HCT116 (cell line): Measurements from ENCODE around the gene DHX40. TPM values are rescaled to one million over a fixed set of nuclear protein-coding genes. Genes with fewer than 3 reads are reported as not detected.
A peak's percentile ranks its signal among the peaks of the same experiment; 100 is the strongest.

Source experiments
- ATAC-seq: fragments of 200-7000 bp; cut with Tn5 transposase; 2 replicates; pipeline ENCODE4 v1.9.1; 2020; ENCODE audit warnings: mild to moderate bottlenecking, moderate library complexity
- BruUV-seq: library from RNA; stranded (reverse); fragments of 400-500 nt; replicated peaks from 2 replicates; lab custom pipeline; 2021; lab: Mats Ljungman, UMichigan
- CTCF ChIA-PET: fragments of 300-600 bp; sonication (Branson Sonifier 250); formaldehyde crosslinking; loops from one replicate; lab custom pipeline; 2021; ENCODE audit warnings: antibody characterized with exemption; lab: Charles Lee
- POLR2A ChIA-PET: fragments of 300-600, 350-600 bp; sonication (Branson Sonifier 250); formaldehyde crosslinking; loops from one replicate; lab custom pipeline; 2021; ENCODE audit warnings: antibody characterized with exemption; lab: Charles Lee
- RAD21 ChIA-PET, 2 experiments: fragments of 300-600 bp; sonication (Branson Sonifier 250); formaldehyde crosslinking; loops; one replicate each; lab custom pipeline; 2023; ENCODE audit warnings: low total read pairs in 2 of 2; ENCODE audit not compliant: uncharacterized antibody in 2 of 2, unreplicated experiment in 2 of 2, low non-redundant PET in 1 of 2; lab: Charles Lee
- DNase-seq: peaks from one replicate; pipeline ENCODE4 v3.0.0-alpha.2; 2010; ENCODE audit warnings: low read depth, low spot score
- H2AFZ ChIP-seq: fragments of 200-600 bp; shearing (Covaris generic), sonication (generic); 2 replicates; pipeline ENCODE4 v1.6.1; 2017; ENCODE audit warnings: low read depth, mixed run types, mixed read lengths, antibody characterized with exemption, low read length; ENCODE audit not compliant: poor library complexity, severe bottlenecking
- H3K27ac ChIP-seq: 2 replicates; pipeline ENCODE4 v1.5.1; 2012; ENCODE audit warnings: low read depth, low read length
- H3K27me3 ChIP-seq: fragments of 200-600 bp; sonication (generic); 2 replicates; pipeline ENCODE4 v1.6.1; 2016; ENCODE audit warnings: mixed run types, low read length, mixed read lengths; ENCODE audit not compliant: insufficient read depth
- H3K36me3 ChIP-seq, 2 experiments: fragments of 200-500 bp in 1 of 2; fragments of 200-600 bp in 1 of 2; sonication (Bioruptor generic) in 1 of 2; sonication (generic) in 1 of 2; 2 replicates each; pipeline versions ENCODE4 v1.5.1 to v1.6.1; 2014 to 2016; ENCODE audit warnings: low read length in 2 of 2, inconsistent platforms in 1 of 2, mixed read lengths in 1 of 2, mixed run types in 1 of 2; ENCODE audit not compliant: insufficient read depth in 2 of 2, control insufficient read depth in 1 of 2
- H3K4me1 ChIP-seq, 2 experiments: fragments of 200-600 bp in 1 of 2; sonication (generic) in 1 of 2; 2 replicates each; pipeline versions ENCODE4 v1.5.1 to v1.6.1; 2012 to 2017; ENCODE audit warnings: low read length in 2 of 2, inconsistent platforms in 1 of 2, mild to moderate bottlenecking in 1 of 2, mixed read lengths in 1 of 2, mixed run types in 1 of 2, moderate library complexity in 1 of 2; ENCODE audit not compliant: insufficient read depth in 2 of 2, control insufficient read depth in 1 of 2
- H3K4me2 ChIP-seq: fragments of 200-600 bp; sonication (generic); 2 replicates; pipeline ENCODE4 v1.6.1; 2017; ENCODE audit warnings: mixed run types, low read length, mixed read lengths
- H3K4me3 ChIP-seq, 2 experiments: fragments of 200-600 bp in 1 of 2; sonication (generic) in 1 of 2; replicated peaks in 1 of 2; 2 replicates each; pipeline ENCODE4 v1.5.1; 2011 to 2016; ENCODE audit warnings: low read length in 2 of 2, control low read depth in 1 of 2, low read depth in 1 of 2, mild to moderate bottlenecking in 1 of 2, mixed read lengths in 1 of 2, mixed run types in 1 of 2
- H3K79me2 ChIP-seq: fragments of 200-600 bp; sonication (generic); 2 replicates; pipeline ENCODE4 v1.6.1; 2017; ENCODE audit warnings: mild to moderate bottlenecking, mixed run types, low read length, moderate library complexity, mixed read lengths; ENCODE audit not compliant: insufficient read depth
- H3K9ac ChIP-seq: fragments of 200-600 bp; sonication (generic); 2 replicates; pipeline ENCODE4 v1.6.1; 2016; ENCODE audit warnings: low read length, mixed read lengths
- H3K9me2 ChIP-seq: fragments of 200-600 bp; sonication (generic), shearing (Covaris generic); 2 replicates; pipeline ENCODE4 v1.6.1; 2017; ENCODE audit warnings: mixed run types, mild to moderate bottlenecking, moderate library complexity; ENCODE audit not compliant: insufficient read depth
- H3K9me3 ChIP-seq, 2 experiments: fragments of 200-500 bp in 1 of 2; fragments of 200-600 bp in 1 of 2; sonication (Bioruptor generic) in 1 of 2; sonication (generic) in 1 of 2; 2 replicates each; pipeline ENCODE4 v1.6.1; 2014 to 2017; ENCODE audit warnings: low read length in 2 of 2, mixed read lengths in 2 of 2, inconsistent platforms in 1 of 2, low read depth in 1 of 2, mild to moderate bottlenecking in 1 of 2, mixed run types in 1 of 2, moderate library complexity in 1 of 2; ENCODE audit not compliant: control insufficient read depth in 1 of 2, insufficient read depth in 1 of 2
- H4K20me1 ChIP-seq: fragments of 200-600 bp; sonication (generic), shearing (Covaris generic); 2 replicates; pipeline ENCODE4 v1.6.1; 2017; ENCODE audit warnings: mixed run types, mild to moderate bottlenecking, moderate library complexity; ENCODE audit not compliant: insufficient read depth
- ELF1 ChIP-seq: IDR thresholded peaks from 2 replicates; pipeline ENCODE4 v1.6.1; 2012; ENCODE audit warnings: low read depth, borderline replicate concordance
- EZH2phosphoT487 ChIP-seq: fragments of 200-600 bp; IDR thresholded peaks from 2 replicates; pipeline ENCODE4 v1.6.1; 2018; ENCODE audit warnings: antibody characterized with exemption, borderline replicate concordance
- POLR2AphosphoS5 ChIP-seq: IDR thresholded peaks from 2 replicates; pipeline ENCODE4 v1.6.1; 2011; ENCODE audit warnings: mild to moderate bottlenecking, low read depth, low read length, moderate library complexity
- YY1 ChIP-seq: IDR thresholded peaks from 2 replicates; pipeline ENCODE4 v1.6.1; 2011; ENCODE audit warnings: low read length, low read depth, moderate library complexity, mild to moderate bottlenecking; ENCODE audit not compliant: insufficient replicate concordance; ENCODE audit errors: extremely low read depth
- intact Hi-C: fragments of 100-400 bp; cut with micrococcal nuclease; formaldehyde crosslinking; loops from 2 replicates; pipeline ENCODE4 v1.10.0; 2022
- total RNA-seq: library from RNA; stranded (reverse); gene quantifications from one replicate; pipeline ENCODE4 v1.2.1, GENCODE V29; 2021; ENCODE audit not compliant: unreplicated experiment
- TF ChIP-seq, protein P1 (sequence below), 3 experiments: fragments of 200-600 bp in 1 of 3; sonication (generic) in 1 of 3; IDR thresholded peaks in 2 of 3; conservative IDR thresholded peaks in 1 of 3; 2 replicates each; pipeline ENCODE4 v1.5.1; 2012 to 2017; ENCODE audit warnings: low read depth in 2 of 3, low read length in 2 of 3, antibody characterized with exemption in 1 of 3, borderline replicate concordance in 1 of 3, control low read depth in 1 of 3, mild to moderate bottlenecking in 1 of 3, mixed read lengths in 1 of 3, mixed run types in 1 of 3, moderate library complexity in 1 of 3; ENCODE audit not compliant: insufficient read depth in 1 of 3
- TF ChIP-seq, protein P2 (sequence below): IDR thresholded peaks from 2 replicates; pipeline ENCODE4 v1.6.1; 2012

DHX40 gene
- total RNA-seq, 1 experiment from 2014 or later = 58.7 TPM

DNA sequence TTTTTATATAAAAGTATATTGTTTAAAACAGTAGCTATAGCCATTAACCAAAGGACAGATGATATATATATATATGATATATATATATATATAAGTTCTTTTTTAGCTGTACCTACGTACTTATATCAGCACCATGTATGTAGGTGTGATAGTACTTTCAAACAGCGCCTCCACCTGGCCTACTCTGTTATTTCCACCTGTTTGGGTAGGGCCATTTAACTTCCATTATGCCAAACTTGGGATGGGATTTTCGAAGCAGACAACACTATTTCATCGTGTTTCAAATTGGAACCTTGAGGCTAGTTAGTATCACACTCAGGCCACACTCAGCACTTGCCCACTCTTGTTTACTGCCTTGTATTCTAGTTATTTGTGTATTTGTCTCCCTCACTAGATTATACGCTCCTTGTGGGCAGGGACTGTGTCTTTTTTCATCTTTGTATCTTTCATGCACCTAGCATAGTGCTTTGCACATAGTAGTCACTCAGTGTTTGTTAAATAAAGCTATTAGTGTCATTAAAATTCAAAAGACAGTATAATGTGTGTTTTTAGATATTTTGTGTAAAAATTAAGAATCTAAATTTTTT is 42.5 kb downstream of the DHX40 start:
- no peaks in the 10 kb centered on the region for H3K9me2 ChIP-seq
- H2AFZ ChIP-seq = no peak overlapping the region
- no peak overlapping the region for H3K9ac ChIP-seq
- no peaks in the 10 kb centered on the region for H3K4me1 ChIP-seq
- no peak overlapping the region for H3K4me3 ChIP-seq
- H3K9me3 ChIP-seq = no peaks in the 10 kb centered on the region
- ATAC-seq (peak; percentile 50; the same call in 1 of the 2 replicates), DNase-seq (no peak)
- BruUV-seq = no TSS peak
- no peak overlapping the region for H3K4me2 ChIP-seq
- H3K79me2 ChIP-seq = no peaks in the 10 kb centered on the region
- H3K36me3 ChIP-seq = peaks cover 11 to 21% of the 10 kb centered on the region in 2 experiments
- H3K27ac ChIP-seq = no peak overlapping the region
- RAD21 ChIA-PET = no interaction called here
- TF ChIP-seq POLR2AphosphoS5 = no peak
- TF ChIP-seq, protein P1, sequence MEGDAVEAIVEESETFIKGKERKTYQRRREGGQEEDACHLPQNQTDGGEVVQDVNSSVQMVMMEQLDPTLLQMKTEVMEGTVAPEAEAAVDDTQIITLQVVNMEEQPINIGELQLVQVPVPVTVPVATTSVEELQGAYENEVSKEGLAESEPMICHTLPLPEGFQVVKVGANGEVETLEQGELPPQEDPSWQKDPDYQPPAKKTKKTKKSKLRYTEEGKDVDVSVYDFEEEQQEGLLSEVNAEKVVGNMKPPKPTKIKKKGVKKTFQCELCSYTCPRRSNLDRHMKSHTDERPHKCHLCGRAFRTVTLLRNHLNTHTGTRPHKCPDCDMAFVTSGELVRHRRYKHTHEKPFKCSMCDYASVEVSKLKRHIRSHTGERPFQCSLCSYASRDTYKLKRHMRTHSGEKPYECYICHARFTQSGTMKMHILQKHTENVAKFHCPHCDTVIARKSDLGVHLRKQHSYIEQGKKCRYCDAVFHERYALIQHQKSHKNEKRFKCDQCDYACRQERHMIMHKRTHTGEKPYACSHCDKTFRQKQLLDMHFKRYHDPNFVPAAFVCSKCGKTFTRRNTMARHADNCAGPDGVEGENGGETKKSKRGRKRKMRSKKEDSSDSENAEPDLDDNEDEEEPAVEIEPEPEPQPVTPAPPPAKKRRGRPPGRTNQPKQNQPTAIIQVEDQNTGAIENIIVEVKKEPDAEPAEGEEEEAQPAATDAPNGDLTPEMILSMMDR (IDR thresholded peaks at IDR 0.05 in 2 of 3, conservative IDR thresholded peaks at IDR 0.05 in 1 of 3; ENCODE audit: borderline replicate concordance in 1 of 3, insufficient read depth in 1 of 3, low read depth in 2 of 3, low read length in 2 of 3) = peak in 2 of 3 experiments; percentile 47 to 61; a peak in 4 of 6 replicates
- TF ChIP-seq EZH2phosphoT487 = no peak
- no peak for TF ChIP-seq YY1
- TF ChIP-seq, protein P2, sequence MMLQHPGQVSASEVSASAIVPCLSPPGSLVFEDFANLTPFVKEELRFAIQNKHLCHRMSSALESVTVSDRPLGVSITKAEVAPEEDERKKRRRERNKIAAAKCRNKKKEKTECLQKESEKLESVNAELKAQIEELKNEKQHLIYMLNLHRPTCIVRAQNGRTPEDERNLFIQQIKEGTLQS = no peak
- TF ChIP-seq ELF1 = no peak
- intact Hi-C loops = no loop called here
- POLR2A ChIA-PET = interaction anchor here (1.9 kb wide), 1 partner anchor 12 kb away, joined by 7 read pairs; the partner anchor contains the start of gene CLTC
- H3K27me3 ChIP-seq = no peaks in the 10 kb centered on the region
- CTCF ChIA-PET = interaction anchor here (0.6 to 1.4 kb wide), 4 partner anchors 11 to 259 kb away, joined by 3 to 4 read pairs (median 3); partner anchors contain the start of gene CLTC
- no peaks in the 10 kb centered on the region; the same call in 1 of the 2 replicates for H4K20me1 ChIP-seq
